DMS79 treated with DMSO at 0.1 percent for 48 hours (cell line): ENCODE results near the gene MLST8.

Source experiments
- DNase-seq: peaks from one replicate; lab custom pipeline; 2025; lab: John Stamatoyannopoulos, UW

Gene MLST8

DNA sequence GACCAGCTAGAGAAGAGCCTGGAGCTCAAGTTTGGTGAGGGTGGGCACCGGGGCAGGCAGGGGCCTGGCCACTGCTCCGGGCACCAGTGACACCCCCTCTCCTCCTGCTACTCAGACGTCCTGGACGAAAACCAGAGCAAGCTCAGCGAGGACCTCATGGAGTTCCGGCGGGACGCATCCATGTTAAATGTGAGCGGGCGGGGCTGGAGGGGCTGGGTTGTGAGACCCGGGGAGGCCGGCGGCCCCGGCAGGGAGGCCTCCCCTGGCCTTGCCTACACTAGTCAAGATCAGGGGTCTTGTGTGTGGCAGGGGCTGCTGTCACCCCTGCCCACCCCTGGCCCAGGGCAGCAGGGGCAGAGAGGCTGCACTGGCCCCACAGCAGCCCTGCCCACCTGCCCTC, 31.9 kb upstream of the MLST8 start:
- no peak for DNase-seq

- no peak for DNase-seq
These were observed 31.3 kb upstream of the MLST8 start for GRCh38 chr16:2173916-2174315.

GRCh38 chr16:2174396-2175131, 30.7 kb upstream of the MLST8 start:
- no peak for DNase-seq

GRCh38 chr16:2175454-2175853, 29.8 kb upstream of the MLST8 start:
- no peak for DNase-seq

GRCh38 chr16:2176047-2176446, 29.2 kb upstream of the MLST8 start:
- no peak for DNase-seq

- no peak for DNase-seq
These were observed 28.2 kb upstream of the MLST8 start for GRCh38 chr16:2177101-2177500.

DNA sequence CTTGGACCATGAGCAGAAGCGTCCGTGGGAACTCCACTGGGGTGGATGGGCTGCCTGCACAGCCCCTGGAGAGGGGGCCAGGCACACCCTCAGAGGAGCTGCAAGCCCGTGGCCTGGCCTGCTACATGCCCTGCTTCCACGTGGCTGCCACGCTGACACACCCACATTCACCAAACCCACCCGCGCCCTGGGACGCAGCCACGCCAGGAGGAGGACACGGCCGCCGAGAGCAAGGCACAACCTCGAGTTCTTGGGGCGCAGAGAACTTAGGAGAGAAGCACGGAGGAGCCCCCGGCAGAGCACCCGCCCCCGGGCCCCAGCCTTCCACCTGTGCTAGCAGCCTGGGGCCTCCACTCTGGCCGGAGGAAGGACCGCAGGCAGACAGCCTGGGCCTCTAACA, 27.7 kb upstream of the MLST8 start:
- no peak for DNase-seq

DNA sequence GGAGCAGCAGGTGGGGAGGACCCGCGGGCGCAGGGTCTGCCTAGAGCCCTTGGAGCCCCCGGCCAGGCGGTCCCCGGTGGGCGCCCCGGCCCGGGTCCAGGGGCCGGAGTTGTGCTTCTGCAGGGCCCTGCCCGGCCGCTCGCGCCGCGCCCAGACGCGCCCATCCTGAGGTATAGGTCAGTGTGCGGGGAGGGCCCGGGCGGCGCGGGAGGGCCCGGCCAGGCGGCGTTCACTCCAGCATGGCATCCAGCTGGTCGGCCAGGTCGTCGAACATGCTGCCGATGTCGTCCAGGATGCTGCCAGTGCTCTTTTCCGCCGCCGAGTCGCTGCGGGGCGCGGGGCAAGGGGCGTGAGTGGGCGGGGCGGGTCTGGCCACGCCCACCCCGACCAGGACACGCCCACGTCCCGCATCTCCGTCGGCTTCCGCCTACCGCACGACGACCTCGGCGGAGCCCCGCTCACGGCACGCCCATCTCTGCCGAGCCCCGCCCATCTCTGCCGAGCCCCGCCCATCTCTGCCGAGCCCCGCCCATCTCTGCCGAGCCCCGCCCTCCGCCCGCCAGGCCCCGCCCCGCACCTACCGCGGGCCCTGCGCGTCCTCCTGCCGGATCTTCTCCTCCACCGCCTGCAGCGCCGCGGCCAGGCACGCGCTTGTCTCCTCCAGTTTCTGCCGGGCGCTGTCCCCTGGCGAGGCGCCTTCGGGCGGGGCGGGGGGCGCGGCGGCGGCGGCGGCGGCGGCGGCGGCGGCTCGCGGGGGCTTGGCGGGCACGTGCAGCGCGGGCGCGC, 26.7 kb upstream of the MLST8 start:
- no peak for DNase-seq

- DNase-seq = no peak
These were observed 26.1 kb upstream of the MLST8 start for GRCh38 chr16:2179107-2179501.

GRCh38 chr16:2179576-2179975, 25.7 kb upstream of the MLST8 start:
- no peak for DNase-seq

DNA sequence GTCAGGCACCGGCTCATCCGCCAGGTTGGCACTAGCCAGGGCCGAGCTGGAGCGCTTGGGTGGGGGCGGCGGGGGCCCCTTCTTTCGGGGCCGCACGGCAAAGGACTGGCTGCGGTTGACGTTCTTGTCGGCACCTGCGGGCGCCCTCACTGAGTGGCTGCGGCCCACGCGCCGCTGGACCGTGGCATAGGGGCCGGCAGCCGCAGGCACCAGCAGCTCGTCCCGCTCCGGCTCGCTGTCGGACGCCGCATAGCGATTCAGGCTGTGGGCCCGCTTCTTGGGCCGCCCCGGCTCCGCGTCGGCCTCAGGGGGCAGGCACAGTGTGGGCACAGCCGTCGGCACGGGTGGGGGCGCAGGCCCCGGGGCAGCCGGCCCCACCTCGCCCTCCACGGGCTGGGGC, 24.8 kb upstream of the MLST8 start:
- DNase-seq = no peak

DNA sequence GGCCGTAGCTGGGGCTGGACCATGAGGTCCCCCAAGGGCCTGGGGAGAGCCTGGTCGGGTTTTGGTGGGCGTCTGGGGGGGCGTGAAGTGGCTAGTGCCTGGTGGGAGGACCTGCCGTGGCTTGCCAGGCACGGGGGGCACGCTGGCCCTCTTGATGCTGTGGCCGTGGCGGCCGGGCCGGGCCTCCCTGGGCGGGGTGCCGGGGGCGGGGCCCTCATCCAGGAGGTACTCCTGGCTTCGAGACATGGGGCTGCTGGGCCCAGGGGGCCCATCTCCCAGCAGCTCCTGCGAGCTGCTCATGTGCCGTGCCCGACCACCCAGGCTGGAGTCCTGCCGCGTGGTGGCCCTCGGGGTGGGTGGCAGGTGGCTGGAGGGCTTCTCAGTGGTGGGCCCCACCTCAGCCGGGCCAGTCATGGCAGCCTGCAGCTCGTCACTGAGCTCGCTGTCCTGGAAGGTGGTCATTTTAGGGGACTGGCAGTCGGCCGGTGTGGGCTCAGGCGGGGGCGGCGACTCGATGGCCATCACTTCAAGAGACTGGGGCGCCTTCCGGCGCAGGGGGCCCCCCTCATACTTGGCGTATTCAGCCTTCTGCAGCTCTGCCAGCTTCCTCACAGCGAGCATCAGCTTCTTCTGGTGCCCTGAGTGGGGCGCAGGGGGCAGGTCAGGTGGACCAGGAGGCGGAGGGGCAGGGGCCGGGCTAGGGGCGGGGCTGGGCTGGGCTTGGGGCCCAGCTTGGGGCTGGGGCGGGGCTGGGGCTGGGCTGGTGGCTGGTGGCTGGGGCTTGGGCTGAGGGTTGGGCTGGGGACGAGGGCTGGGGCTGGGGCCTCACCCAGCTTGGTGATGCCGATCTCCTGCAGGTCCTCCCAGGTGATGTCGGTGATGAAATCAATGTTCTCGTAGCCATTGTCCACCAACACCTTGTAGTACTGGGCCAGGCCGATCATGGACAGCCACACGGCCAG, 24.0 kb upstream of the MLST8 start:
- no peak for DNase-seq

- DNase-seq = no peak
These were observed 23.3 kb upstream of the MLST8 start for GRCh38 chr16:2181952-2182351.

- DNase-seq = no peak
These were observed 21.6 kb upstream of the MLST8 start for GRCh38 chr16:2183671-2184070.

GRCh38 chr16:2184346-2184745, 20.9 kb upstream of the MLST8 start:
- DNase-seq = no peak

DNA sequence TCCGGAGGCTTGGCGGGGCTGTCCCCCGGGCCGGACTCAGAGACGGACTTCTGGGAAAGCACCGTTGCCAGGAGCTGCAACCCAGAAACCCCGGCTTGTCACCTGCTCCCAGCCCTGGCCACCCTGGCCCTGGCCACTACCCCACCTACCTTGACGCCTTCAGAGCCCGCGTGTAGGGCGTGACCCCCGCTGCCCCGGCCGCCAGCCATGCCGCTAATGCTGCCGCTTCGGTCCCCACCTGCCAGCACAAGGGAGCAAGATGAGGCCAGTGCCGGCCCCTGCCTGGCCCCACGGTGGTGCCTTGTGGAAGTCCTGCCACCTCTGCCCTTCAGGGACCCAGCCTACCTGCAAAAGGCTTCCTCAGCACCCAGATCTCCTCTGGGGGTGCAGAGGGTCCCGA, 20.3 kb upstream of the MLST8 start:
- DNase-seq = no peak

GRCh38 chr16:2186064-2186463, 19.2 kb upstream of the MLST8 start:
- DNase-seq = no peak

- DNase-seq = no peak
These were observed 18.7 kb upstream of the MLST8 start for GRCh38 chr16:2186505-2186904.

DNA sequence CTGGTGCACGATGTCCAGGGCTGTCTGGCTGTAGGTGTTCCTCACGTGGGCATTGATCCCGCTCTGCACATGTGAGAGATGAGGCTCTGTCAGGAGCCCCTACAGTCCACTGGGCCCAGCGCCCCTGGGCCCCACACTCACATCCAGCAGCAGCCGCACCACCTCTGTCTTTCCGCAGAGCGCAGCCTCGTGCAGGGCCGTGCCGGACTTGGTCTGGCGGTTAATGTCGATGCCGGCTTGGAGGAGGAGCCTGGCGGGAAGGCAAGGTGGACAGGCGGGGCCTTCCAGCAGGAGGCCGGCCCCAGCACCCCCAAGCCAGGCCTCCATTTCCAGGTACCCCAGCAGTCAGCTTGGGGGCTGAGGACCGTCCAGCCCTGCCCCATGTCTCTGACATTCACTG, 18.0 kb upstream of the MLST8 start:
- no peak for DNase-seq

- no peak for DNase-seq
These were observed 16.9 kb upstream of the MLST8 start for GRCh38 chr16:2188395-2188794.

- no peak for DNase-seq
These were observed 15.9 kb upstream of the MLST8 start for GRCh38 chr16:2189252-2189893.
